Colonic mucosa (tissue), 4 donors: ENCODE results near the gene RIMS1. TPM values are rescaled to one million over a fixed set of nuclear protein-coding genes. Genes with fewer than 3 reads are reported as not detected.

ENCODE experiments used
- DNase-seq: peaks from one replicate; pipeline ENCODE4 v3.0.0-alpha.2; 2020
- H3K27ac ChIP-seq: fragments of 200-600 bp; one replicate; pipeline ENCODE4 v1.8.0; 2021
- H3K27me3 ChIP-seq: fragments of 200-600 bp; one replicate; pipeline ENCODE4 v1.8.0; 2021
- H3K36me3 ChIP-seq: fragments of 200-600 bp; one replicate; pipeline ENCODE4 v1.8.0; 2021
- H3K4me1 ChIP-seq: fragments of 200-600 bp; one replicate; pipeline ENCODE4 v1.8.0; 2021; ENCODE audit warnings: mild to moderate bottlenecking
- H3K4me3 ChIP-seq: fragments of 200-600 bp; one replicate; pipeline ENCODE4 v1.8.0; 2021
- H3K9ac ChIP-seq, 2 donors: one replicate each; pipeline ENCODE4 v1.7.0; 2013; ENCODE audit warnings: control low read depth in 2 of 2, low read depth in 2 of 2, low read length in 2 of 2
- H3K9me3 ChIP-seq: fragments of 200-600 bp; one replicate; pipeline ENCODE4 v1.8.0; 2021
- intact Hi-C: fragments of 100-400 bp; cut with DNase I; formaldehyde crosslinking; loops from one replicate; pipeline ENCODE4 v1.14.1; 2022
- total RNA-seq, 2 donors: library from RNA; stranded (reverse); fragmentation: NEBNext Ultra II Directional in 1 of 2; extraction: Animal tissue kit (Norgen Biotek cat#: 25700) in 1 of 2; gene quantifications; one replicate each; pipeline ENCODE4 v1.2.1, GENCODE V29; 2021
- TF ChIP-seq, protein P1 (sequence below): fragments of 200-600 bp; IDR thresholded peaks from one replicate; pipeline ENCODE4 v1.8.0; 2022; ENCODE audit warnings: antibody characterized with exemption, mild to moderate bottlenecking
- donor health status: healthy.
- donor health status: DM: no; HTN: no; CAD: no.
- donor health status: DM: no; HTN: no; CAD: no.

RIMS1 gene
- total RNA-seq, 2 donors from 2014 or later, result 0.17 to 0.56 TPM

DNA sequence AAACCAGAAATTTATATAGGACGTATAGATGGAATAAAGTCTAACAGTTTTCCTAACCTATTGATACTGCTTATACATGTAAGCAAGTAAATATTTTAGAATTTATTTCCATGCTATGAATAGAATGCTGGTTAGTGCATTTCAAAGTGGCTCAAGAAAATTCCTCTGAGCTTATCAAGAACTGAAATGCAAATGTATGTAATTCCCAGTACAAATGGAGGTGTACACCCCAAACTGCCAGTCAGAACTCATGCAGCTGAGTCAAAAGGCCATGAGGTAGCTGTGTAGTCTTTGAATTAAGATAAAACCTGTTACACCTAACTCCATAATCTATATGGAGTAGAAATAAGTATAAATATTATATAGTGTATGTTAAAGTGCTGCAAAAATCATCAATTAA, 503.3 kb downstream of the RIMS1 start:
- intact Hi-C loops, result no loop called here
- H3K27me3 ChIP-seq, result no peaks in the 10 kb centered on the region
- no peak overlapping the region for H3K4me3 ChIP-seq
- no peak for DNase-seq
- TF ChIP-seq, protein P1, sequence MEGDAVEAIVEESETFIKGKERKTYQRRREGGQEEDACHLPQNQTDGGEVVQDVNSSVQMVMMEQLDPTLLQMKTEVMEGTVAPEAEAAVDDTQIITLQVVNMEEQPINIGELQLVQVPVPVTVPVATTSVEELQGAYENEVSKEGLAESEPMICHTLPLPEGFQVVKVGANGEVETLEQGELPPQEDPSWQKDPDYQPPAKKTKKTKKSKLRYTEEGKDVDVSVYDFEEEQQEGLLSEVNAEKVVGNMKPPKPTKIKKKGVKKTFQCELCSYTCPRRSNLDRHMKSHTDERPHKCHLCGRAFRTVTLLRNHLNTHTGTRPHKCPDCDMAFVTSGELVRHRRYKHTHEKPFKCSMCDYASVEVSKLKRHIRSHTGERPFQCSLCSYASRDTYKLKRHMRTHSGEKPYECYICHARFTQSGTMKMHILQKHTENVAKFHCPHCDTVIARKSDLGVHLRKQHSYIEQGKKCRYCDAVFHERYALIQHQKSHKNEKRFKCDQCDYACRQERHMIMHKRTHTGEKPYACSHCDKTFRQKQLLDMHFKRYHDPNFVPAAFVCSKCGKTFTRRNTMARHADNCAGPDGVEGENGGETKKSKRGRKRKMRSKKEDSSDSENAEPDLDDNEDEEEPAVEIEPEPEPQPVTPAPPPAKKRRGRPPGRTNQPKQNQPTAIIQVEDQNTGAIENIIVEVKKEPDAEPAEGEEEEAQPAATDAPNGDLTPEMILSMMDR, result no peak
- no peak overlapping the region for H3K9ac ChIP-seq
- H3K27ac ChIP-seq, result no peak overlapping the region
- no peaks in the 10 kb centered on the region for H3K9me3 ChIP-seq
- no peaks in the 10 kb centered on the region for H3K4me1 ChIP-seq
- no peaks in the 10 kb centered on the region for H3K36me3 ChIP-seq

- TF ChIP-seq, protein P1, result no peak
- no peak overlapping the region for H3K27ac ChIP-seq
- H3K4me1 ChIP-seq, result no peaks in the 10 kb centered on the region
- no peak overlapping the region for H3K9ac ChIP-seq
- H3K27me3 ChIP-seq, result no peaks in the 10 kb centered on the region
- H3K4me3 ChIP-seq, result no peak overlapping the region
- no peaks in the 10 kb centered on the region for H3K9me3 ChIP-seq
- DNase-seq, result no peak
- intact Hi-C loops, result no loop called here
- H3K36me3 ChIP-seq, result no peaks in the 10 kb centered on the region
Observed at GRCh38 chr6:72390548-72390947, 504.2 kb downstream of the RIMS1 start.

DNA sequence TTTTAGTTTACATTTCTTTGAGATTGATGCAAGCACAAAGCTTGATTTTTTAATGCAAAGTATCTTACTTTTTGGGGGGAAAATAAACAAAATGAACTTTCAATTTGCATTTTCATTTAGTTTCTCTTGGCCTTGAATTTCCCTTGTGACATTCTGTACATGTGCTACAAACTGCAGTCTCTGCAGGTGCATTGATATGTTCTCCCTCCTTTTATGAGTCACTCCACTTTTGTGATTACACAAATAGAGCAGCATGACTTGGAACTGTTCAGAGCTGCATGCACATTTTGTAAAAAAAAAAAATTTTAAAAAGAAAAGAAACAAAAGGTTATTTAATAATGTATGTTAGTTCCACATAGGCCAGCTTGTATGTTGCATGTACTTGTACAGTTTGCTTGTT, 515.5 kb downstream of the RIMS1 start:
- H3K4me3 ChIP-seq, result no peak overlapping the region
- TF ChIP-seq, protein P1, result no peak
- H3K4me1 ChIP-seq, result no peaks in the 10 kb centered on the region
- no peaks in the 10 kb centered on the region for H3K27me3 ChIP-seq
- no peaks in the 10 kb centered on the region for H3K36me3 ChIP-seq
- no peak overlapping the region for H3K27ac ChIP-seq
- no peak for DNase-seq
- H3K9me3 ChIP-seq, result no peaks in the 10 kb centered on the region
- intact Hi-C loops, result no loop called here
- no peak overlapping the region for H3K9ac ChIP-seq

DNA sequence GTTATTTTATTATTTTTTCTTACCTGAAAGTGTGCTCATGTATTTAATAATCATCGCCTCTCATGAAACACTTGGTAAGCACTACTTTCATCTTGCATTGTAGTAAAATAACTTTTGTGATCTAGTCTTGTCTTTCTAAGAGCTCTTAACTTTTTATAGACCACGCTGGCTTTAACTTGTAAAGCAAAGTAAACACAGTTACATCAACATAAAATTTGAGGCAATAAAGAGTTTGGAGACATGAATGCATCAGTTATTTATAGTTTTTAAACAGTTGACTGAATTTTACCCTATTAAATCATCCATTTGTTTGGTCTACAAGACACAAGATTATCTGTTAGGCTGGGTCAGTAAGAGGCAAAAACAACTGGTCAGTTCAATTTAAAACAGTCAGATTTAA, 517.1 kb downstream of the RIMS1 start:
- no peaks in the 10 kb centered on the region for H3K4me1 ChIP-seq
- no peak overlapping the region for H3K27ac ChIP-seq
- intact Hi-C loops, result no loop called here
- no peak overlapping the region for H3K4me3 ChIP-seq
- no peaks in the 10 kb centered on the region for H3K27me3 ChIP-seq
- no peaks in the 10 kb centered on the region for H3K36me3 ChIP-seq
- no peak overlapping the region for H3K9ac ChIP-seq
- TF ChIP-seq, protein P1, result no peak
- no peak for DNase-seq
- no peaks in the 10 kb centered on the region for H3K9me3 ChIP-seq

DNA sequence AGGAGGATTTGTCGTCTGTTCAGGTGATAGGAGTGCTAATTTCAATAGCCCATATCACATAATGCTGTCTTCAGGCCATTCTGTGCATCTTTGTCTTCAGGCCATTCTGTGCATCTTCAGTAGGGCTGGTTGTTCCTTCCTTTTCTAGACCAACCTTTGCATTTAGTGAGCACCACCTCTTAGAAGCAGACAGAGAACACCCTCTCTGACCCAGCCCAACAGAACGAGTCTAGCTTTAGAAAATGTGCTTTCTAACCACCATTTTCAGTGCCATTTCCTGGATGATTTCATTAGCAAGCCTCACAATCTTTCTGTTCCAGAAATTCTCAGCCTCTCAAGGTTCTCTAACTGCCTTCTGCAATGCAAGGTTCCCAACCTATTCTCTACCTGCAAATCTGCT, 520.2 kb downstream of the RIMS1 start:
- Histone ChIP-seq H3K27ac (no peak overlapping the region), H3K4me3 (no peak overlapping the region), H3K36me3 (no peaks in the 10 kb centered on the region), H3K9me3 (no peaks in the 10 kb centered on the region), H3K9ac (no peak overlapping the region), H3K27me3 (no peaks in the 10 kb centered on the region), H3K4me1 (no peaks in the 10 kb centered on the region)
- intact Hi-C loops, result no loop called here
- TF ChIP-seq, protein P1, result no peak
- DNase-seq, result no peak

DNA sequence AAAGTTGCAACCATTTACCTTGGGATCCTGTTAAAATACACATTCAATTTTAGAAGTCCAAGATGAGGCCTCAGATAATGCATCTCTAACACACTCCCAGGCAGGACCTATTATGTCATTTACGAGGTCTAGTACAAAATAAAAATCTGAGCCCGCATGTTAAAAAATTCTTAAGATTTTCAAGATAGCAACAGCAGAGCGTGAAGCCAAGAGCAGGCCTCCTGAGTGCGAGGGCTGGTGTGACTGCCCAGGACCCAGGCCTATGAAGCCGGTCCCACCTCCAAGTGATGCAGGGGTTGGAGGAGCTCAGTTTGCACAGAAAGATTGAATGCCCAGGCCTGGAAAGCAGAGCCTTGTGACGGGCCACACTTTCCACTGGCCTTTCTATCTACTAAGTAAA, 524.4 kb downstream of the RIMS1 start:
- Histone ChIP-seq H3K27ac (no peak overlapping the region), H3K27me3 (no peaks in the 10 kb centered on the region), H3K36me3 (no peaks in the 10 kb centered on the region), H3K9ac (no peak overlapping the region), H3K4me1 (no peaks in the 10 kb centered on the region), H3K9me3 (no peaks in the 10 kb centered on the region), H3K4me3 (no peak overlapping the region)
- DNase-seq, result no peak
- TF ChIP-seq, protein P1, result no peak
- intact Hi-C loops, result loop anchor here (5.0 kb wide), 1 partner anchor 917 kb away; no protein-coding TSS in a partner anchor
